Breast epithelium (tissue), 4 donors: ENCODE data around the gene APBB2. TPM values are rescaled to one million over a fixed set of nuclear protein-coding genes. Genes with fewer than 3 reads are reported as not detected.

Experiments
- DNase-seq, 2 donors: peaks; one replicate each; pipeline ENCODE4 v3.0.0-alpha.2; 2019; ENCODE audit warnings: low spot score in 2 of 2
- H3K27ac ChIP-seq, 2 donors: fragments of 200-600 bp; sonication (generic) in 1 of 2; one replicate each; pipeline ENCODE4 v1.5.1; 2016 to 2019; ENCODE audit warnings: mild to moderate bottlenecking in 1 of 2
- H3K27me3 ChIP-seq, 2 donors: fragments of 200-600 bp; sonication (generic) in 1 of 2; one replicate each; pipeline versions ENCODE4 v1.5.1 to v1.6.0; 2017 to 2019; ENCODE audit warnings: control low read depth in 1 of 2, mild to moderate bottlenecking in 1 of 2
- H3K36me3 ChIP-seq: fragments of 200-600 bp; one replicate; pipeline ENCODE4 v1.5.1; 2019
- H3K4me1 ChIP-seq, 2 donors: fragments of 200-600 bp; sonication (generic); one replicate each; pipeline ENCODE4 v1.5.1; 2016 to 2019; ENCODE audit warnings: control low read depth in 1 of 2
- H3K4me3 ChIP-seq, 3 donors: fragments of 200-600 bp; sonication (generic); 1 replicate in 2 of 3; 2 replicates in 1 of 3; pipeline ENCODE4 v1.5.1; 2016 to 2019; ENCODE audit warnings: mild to moderate bottlenecking in 3 of 3, moderate library complexity in 2 of 3
- H3K9me3 ChIP-seq, 2 donors: fragments of 200-600 bp; sonication (generic) in 1 of 2; one replicate each; pipeline ENCODE4 v1.5.1; 2016 to 2019; ENCODE audit warnings: control low read depth in 1 of 2
- POLR2A ChIP-seq: fragments of 450-650 bp; IDR thresholded peaks from one replicate; pipeline ENCODE4 v1.6.1; 2016; ENCODE audit warnings: antibody characterized with exemption, mild to moderate bottlenecking, moderate library complexity
- POLR2AphosphoS5 ChIP-seq, 3 donors: sonication (generic); formaldehyde crosslinking; IDR thresholded peaks; one replicate each; pipeline ENCODE4 v1.6.1; 2017; ENCODE audit warnings: antibody characterized with exemption in 3 of 3
- intact Hi-C: fragments of 100-400 bp; cut with DNase I; formaldehyde crosslinking; loops from one replicate; pipeline ENCODE4 v1.15.1; 2023; ENCODE audit warnings: low total_unique reads
- total RNA-seq, 3 donors: library from RNA; depleted of rRNA; stranded (reverse); fragments of >200 nt; gene quantifications; one replicate each; pipeline ENCODE4 v1.1.0, GENCODE V29; 2016
- TF ChIP-seq, protein P1 (sequence below), 3 donors: fragments of 450-650 bp; IDR thresholded peaks; one replicate each; pipeline ENCODE4 v1.5.1; 2016 to 2017; ENCODE audit warnings: antibody characterized with exemption in 3 of 3, mild to moderate bottlenecking in 3 of 3, moderate library complexity in 3 of 3

Gene APBB2
- total RNA-seq, 3 donors from 2014 or later: 87.4 to 192 (median 153) TPM

DNA sequence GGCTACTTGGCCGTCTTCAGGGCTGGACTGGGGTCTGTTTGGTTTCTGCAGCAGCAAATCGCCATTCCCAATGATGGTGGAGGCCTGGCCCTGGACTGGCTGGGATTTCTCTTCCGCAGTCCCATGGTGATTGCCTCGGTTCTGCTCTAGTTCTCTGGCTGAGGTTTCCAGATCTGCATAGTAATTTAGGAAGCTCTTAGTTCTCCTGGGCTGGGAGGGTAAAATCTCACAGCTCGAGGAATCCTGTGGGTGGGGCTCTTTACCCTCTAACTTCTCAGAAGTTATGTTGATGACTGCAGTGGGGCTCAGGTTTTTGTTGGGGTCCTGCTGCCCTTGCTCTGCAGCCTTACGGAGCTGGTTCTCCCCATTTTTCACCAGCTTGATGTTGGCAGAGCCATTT, 200.6 kb downstream of the APBB2 start:
- no peaks in the 10 kb centered on the region for H3K9me3 ChIP-seq
- TF ChIP-seq POLR2A (no peak), POLR2AphosphoS5 (IDR thresholded peaks at IDR 0.05) (no peak)
- TF ChIP-seq, protein P1, sequence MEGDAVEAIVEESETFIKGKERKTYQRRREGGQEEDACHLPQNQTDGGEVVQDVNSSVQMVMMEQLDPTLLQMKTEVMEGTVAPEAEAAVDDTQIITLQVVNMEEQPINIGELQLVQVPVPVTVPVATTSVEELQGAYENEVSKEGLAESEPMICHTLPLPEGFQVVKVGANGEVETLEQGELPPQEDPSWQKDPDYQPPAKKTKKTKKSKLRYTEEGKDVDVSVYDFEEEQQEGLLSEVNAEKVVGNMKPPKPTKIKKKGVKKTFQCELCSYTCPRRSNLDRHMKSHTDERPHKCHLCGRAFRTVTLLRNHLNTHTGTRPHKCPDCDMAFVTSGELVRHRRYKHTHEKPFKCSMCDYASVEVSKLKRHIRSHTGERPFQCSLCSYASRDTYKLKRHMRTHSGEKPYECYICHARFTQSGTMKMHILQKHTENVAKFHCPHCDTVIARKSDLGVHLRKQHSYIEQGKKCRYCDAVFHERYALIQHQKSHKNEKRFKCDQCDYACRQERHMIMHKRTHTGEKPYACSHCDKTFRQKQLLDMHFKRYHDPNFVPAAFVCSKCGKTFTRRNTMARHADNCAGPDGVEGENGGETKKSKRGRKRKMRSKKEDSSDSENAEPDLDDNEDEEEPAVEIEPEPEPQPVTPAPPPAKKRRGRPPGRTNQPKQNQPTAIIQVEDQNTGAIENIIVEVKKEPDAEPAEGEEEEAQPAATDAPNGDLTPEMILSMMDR (IDR thresholded peaks at IDR 0.05): no peak
- H3K27ac ChIP-seq: no peak overlapping the region
- intact Hi-C loops: no loop called here
- no peak overlapping the region for H3K4me3 ChIP-seq
- no peaks in the 10 kb centered on the region for H3K4me1 ChIP-seq
- H3K27me3 ChIP-seq: no peaks in the 10 kb centered on the region
- DNase-seq: no peak
- H3K36me3 ChIP-seq: no peaks in the 10 kb centered on the region

DNA sequence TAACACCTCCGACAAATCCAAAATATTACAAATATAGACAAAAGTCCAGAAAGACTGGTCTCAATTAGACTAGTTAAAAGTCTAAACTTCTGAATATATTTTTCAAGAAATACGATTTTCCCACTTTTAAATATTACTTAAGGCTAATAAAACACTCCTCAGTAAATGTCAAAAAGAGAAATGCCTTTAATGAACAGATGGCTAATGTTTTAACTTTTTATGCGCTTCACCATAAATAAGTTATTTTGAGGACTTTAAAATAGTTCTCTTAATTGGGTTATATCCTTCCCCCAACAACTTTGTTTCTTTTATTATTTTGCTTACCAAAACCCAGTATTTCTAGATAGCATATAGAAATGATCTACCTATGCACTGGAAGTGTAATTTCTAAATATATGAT, 201.4 kb downstream of the APBB2 start:
- H3K27me3 ChIP-seq: no peaks in the 10 kb centered on the region
- no peak for TF ChIP-seq POLR2AphosphoS5 (IDR thresholded peaks at IDR 0.05)
- TF ChIP-seq, protein P1 (IDR thresholded peaks at IDR 0.05): no peak
- no peak for TF ChIP-seq POLR2A
- DNase-seq: no peak
- no peaks in the 10 kb centered on the region for H3K4me1 ChIP-seq
- H3K9me3 ChIP-seq: no peaks in the 10 kb centered on the region
- no peak overlapping the region for H3K27ac ChIP-seq
- no peak overlapping the region for H3K4me3 ChIP-seq
- H3K36me3 ChIP-seq: no peaks in the 10 kb centered on the region
- intact Hi-C loops: no loop called here

DNA sequence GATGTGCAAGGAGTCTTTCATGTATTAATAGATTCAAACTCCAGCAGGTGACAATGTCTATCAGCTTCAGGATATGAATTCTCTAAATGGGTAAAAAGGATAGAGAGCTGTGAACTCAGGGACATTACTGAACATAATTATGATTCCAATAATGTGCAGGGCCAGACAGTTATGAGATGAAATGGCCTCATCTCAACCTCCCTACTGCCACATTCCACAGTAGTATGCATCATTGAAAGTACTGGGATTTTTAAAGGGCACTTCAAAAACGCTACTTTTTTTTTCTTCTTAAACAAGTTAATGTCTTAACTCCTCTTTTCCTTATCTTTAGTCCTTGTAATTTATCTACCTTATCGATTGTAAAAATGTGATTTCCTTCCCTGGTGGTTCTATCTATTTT, 202.0 kb downstream of the APBB2 start:
- no peak overlapping the region for H3K27ac ChIP-seq
- H3K9me3 ChIP-seq: no peaks in the 10 kb centered on the region
- intact Hi-C loops: no loop called here
- TF ChIP-seq, protein P1 (IDR thresholded peaks at IDR 0.05): no peak
- no peak for TF ChIP-seq POLR2AphosphoS5 (IDR thresholded peaks at IDR 0.05)
- TF ChIP-seq POLR2A: no peak
- no peak overlapping the region for H3K4me3 ChIP-seq
- H3K27me3 ChIP-seq: no peaks in the 10 kb centered on the region
- H3K36me3 ChIP-seq: no peaks in the 10 kb centered on the region
- no peaks in the 10 kb centered on the region for H3K4me1 ChIP-seq
- no peak for DNase-seq

DNA sequence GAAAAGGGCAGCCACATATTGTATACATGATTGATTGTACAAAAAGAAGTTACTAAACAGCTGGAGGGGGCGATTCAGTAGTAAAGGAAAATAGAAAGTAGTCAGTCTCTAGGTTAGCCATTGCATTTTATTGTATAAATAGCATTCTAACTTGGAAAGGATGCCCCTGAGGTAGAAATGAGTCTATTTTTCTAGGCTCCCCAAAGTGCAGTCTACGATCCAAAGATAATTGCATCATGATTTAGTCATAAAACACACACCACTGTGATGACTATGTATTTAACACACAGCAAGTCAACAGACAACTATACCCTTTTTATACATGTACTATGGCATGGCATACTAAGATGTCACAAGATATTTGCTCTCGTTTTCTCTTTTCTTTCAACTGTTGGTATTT, 204.9 kb downstream of the APBB2 start:
- Histone ChIP-seq H3K27me3 (no peaks in the 10 kb centered on the region), H3K4me3 (no peak overlapping the region), H3K4me1 (no peaks in the 10 kb centered on the region), H3K27ac (no peak overlapping the region), H3K9me3 (no peaks in the 10 kb centered on the region), H3K36me3 (no peaks in the 10 kb centered on the region)
- TF ChIP-seq, protein P1 (IDR thresholded peaks at IDR 0.05): no peak
- TF ChIP-seq POLR2A (no peak), POLR2AphosphoS5 (IDR thresholded peaks at IDR 0.05) (no peak)
- intact Hi-C loops: no loop called here
- DNase-seq: no peak

DNA sequence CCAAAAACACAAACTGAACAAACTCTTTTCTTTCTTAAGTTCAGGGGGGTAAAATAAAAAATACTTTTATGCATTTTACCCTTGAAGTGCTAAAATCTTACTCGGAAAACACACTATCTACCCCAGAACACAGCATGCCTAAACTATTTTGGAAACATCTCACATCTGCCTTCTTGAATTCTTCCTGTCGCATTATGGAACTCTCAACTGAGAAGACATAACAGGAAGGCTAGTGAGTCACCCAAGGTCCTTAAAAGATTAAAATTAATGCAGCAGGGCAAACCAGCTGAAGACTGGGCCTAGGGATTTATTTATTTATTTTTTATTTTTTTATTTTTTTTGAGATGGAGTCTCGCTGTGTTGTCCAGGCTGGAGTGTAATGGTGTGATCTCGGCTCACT, 208.2 kb downstream of the APBB2 start:
- H3K36me3 ChIP-seq: no peaks in the 10 kb centered on the region
- H3K4me1 ChIP-seq: no peaks in the 10 kb centered on the region
- H3K9me3 ChIP-seq: no peaks in the 10 kb centered on the region
- H3K27ac ChIP-seq: no peak overlapping the region
- TF ChIP-seq POLR2A (no peak), POLR2AphosphoS5 (IDR thresholded peaks at IDR 0.05) (no peak)
- intact Hi-C loops: no loop called here
- no peaks in the 10 kb centered on the region for H3K27me3 ChIP-seq
- no peak for DNase-seq
- no peak overlapping the region for H3K4me3 ChIP-seq

DNA sequence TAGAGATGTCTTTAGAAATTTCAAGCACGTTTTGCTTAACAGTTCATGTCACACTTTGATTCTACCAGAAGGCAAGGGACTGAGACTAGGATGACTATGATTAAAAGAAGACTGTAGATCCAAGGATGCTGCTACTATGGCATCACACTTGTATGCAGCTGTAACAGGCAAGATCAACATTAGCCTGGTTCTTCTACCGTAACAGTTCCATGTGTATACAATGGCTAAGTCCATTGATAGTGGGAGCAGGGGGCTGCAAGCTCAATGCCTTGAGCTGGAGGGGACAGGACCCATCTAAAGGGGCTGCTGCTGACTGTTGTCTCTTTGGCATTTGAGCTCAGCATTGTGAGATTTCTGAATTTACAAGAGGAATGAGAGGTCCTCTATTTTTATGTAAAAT, 212.0 kb downstream of the APBB2 start:
- no peak for DNase-seq
- no peaks in the 10 kb centered on the region for H3K36me3 ChIP-seq
- H3K27ac ChIP-seq: no peak overlapping the region
- intact Hi-C loops: no loop called here
- no peaks in the 10 kb centered on the region for H3K9me3 ChIP-seq
- H3K4me3 ChIP-seq: no peak overlapping the region
- no peak for TF ChIP-seq POLR2AphosphoS5 (IDR thresholded peaks at IDR 0.05)
- no peak for TF ChIP-seq POLR2A
- TF ChIP-seq, protein P1 (IDR thresholded peaks at IDR 0.05): no peak
- no peaks in the 10 kb centered on the region for H3K4me1 ChIP-seq
- no peaks in the 10 kb centered on the region for H3K27me3 ChIP-seq
